ENCODE measurements around the gene OR52N1. TPM values are rescaled to one million over a fixed set of nuclear protein-coding genes. Genes with fewer than 3 reads are reported as not detected.

Gene OR52N1
- total RNA-seq: not detected in 2 replicates

DNA sequence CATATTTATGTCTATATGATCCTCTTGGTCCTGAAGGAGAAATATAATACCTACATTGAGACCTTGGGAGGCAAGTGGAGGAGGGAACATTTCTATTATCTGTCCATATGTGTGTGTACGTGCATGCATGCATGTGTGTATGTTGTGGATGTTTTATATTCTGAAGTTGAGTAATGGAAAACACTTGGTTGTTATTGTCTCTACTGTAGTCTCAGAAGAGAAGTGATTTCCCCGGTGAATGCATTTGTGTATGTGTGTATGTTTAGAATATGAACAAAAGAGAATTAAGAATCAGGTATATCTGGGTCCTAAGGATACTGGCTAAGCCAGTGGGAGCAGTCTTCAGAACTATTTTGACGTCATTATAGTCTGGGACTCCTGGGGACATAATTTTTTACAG lies at the start of gene OR52N1:
TSS of gene OR52N1 (minus strand) at position 101 of the 400 bp plus-strand sequence. CDS start 2,449 bp downstream, outside the sequence.

DNA sequence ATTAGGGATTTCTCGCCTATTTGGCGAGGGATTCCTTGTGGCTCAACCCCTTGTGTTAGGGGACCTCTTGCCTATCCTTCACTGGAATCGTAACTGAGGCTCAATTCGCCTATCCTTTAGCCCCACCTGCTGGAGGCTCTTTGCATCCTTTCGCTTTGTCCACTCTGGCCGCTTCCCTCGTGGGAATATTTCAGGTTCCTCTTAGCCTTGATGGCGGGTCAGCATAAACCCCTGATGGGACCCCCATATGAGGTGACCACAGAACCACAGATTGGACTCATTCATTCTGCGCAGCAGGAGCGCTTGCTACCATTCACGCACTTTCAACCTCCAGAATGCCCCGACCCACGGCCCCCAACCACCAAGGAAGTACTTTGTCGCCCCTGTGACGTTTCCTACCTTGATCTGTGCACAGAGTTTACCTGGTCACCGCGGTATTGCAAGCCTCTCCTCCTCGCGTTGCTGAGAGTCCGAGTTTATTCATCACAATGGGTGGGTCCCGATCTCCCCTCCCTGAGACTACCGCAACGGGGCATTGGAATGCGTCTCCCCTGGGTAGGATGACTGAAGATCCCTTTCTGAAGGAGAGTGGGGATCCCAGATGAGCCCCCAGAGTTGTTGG lies 17.5 kb upstream of the OR52N1 start, which contains the start of gene OR52N2:
TSS of gene OR52N2 (plus strand) at position 425 of the 622 bp plus-strand sequence. CDS start 11,412 bp downstream, outside the sequence.

DNA sequence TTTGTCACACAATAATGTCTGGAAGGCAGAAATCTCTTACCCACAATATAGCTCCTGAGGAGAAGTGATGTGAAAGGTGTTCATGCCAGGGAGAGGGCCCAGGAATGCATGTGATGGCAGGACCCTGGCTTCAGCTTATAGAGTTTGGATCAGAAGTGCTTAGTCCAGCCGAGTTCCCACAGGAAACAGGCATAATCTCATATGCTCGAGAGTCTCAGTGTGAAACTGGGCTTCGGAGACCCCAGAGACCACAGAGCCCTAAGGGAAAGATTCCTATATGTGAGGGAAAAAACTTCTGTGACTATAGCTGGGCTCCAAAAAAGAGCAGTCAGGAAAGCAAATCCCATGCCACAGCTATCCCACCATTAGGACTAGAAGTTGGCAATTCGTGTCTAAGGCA lies 7.8 kb downstream of the OR52N1 start, which contains the start of gene OR52N5:
TSS of gene OR52N5 (minus strand) at position 101 of the 400 bp plus-strand sequence. CDS start 4,721 bp downstream, outside the sequence.

DNA sequence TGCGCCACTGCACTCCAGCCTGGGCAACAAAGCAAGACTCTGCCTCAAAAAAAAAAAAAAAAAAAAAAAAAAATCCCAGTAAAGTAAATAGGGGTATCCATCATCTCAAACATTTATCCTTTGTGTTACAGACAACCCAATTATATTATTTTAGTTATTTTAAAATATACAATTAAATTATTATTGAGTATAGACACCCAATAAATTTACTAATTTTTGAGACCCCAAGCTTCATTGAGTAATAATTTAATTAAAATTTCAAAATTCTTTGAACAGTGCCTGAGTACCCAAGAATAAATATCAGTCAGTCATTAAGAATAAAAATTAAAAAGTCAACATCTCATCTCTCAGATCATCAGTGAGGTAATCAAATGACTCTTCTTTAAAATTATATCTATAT lies 37.1 kb downstream of the OR52N1 start, which contains the start of gene OR52N4:
TSS of gene OR52N4 (plus strand) at position 301 of the 400 bp plus-strand sequence. CDS start 498 bp downstream, outside the sequence.

Other genes starting within 250 kb of the OR52N1 start
- gene OR52H1, start 242.7 kb downstream of the OR52N1 start, total RNA-seq: 0.76 and 0.79 TPM in 2 replicates
- not detected in 2 replicates for gene OR52B6, start 210.4 kb downstream of the OR52N1 start, total RNA-seq
- 26.7 and 70.5 TPM in 2 replicates for gene TRIM6, start 194.6 kb downstream of the OR52N1 start, total RNA-seq
- gene TRIM34, start 166.3 kb downstream of the OR52N1 start, total RNA-seq: 9.4 and 11.0 TPM in 2 replicates
- gene TRIM5, start 106.2 kb downstream of the OR52N1 start, total RNA-seq: 29.4 and 35.1 TPM in 2 replicates
- gene TRIM22, start 101.5 kb downstream of the OR52N1 start, total RNA-seq: 5.9 and 10.8 TPM in 2 replicates
- not detected in 2 replicates for gene OR56B1, start 54.8 kb downstream of the OR52N1 start, total RNA-seq
- gene OR52N4, start 37.0 kb downstream of the OR52N1 start, total RNA-seq: 0.39 TPM in 1 of 2 replicates, not detected in the other
- not detected in 2 replicates for gene OR52N5, start 7.9 kb downstream of the OR52N1 start, total RNA-seq
- gene OR52N2, start 17.7 kb upstream of the OR52N1 start, total RNA-seq: not detected in 2 replicates
- gene OR52E6, start 50.6 kb upstream of the OR52N1 start, total RNA-seq: not detected in 2 replicates
- not detected in 2 replicates for gene OR52E8, start 66.4 kb upstream of the OR52N1 start, total RNA-seq
- not detected in 2 replicates for gene OR52E4, start 89.4 kb upstream of the OR52N1 start, total RNA-seq
- not detected in 2 replicates for gene OR52E5, start 101.9 kb upstream of the OR52N1 start, total RNA-seq
- not detected in 2 replicates for gene OR56A3, start 151.0 kb upstream of the OR52N1 start, total RNA-seq
- not detected in 2 replicates for gene OR56A5, start 177.2 kb upstream of the OR52N1 start, total RNA-seq
- gene OR52L1, start 195.7 kb upstream of the OR52N1 start, total RNA-seq: not detected in 2 replicates
- not detected in 2 replicates for gene OR56A4, start 215.7 kb upstream of the OR52N1 start, total RNA-seq
- not detected in 2 replicates for gene OR56A1, start 239.5 kb upstream of the OR52N1 start, total RNA-seq

All from placental epithelial cell (primary cell).